Stimulated activated CD4-positive, alpha-beta T cell treated with anti-CD3 and anti-CD28 coated beads, Interleukin-2, amount 100 ng/mL, for 48 hours (primary cell): ENCODE measurements around the gene ETV6.

Experiments
- DNase-seq, 2 donors: peaks; one replicate each; pipeline ENCODE4 v3.0.0-alpha.2; 2020

ETV6 gene

DNA sequence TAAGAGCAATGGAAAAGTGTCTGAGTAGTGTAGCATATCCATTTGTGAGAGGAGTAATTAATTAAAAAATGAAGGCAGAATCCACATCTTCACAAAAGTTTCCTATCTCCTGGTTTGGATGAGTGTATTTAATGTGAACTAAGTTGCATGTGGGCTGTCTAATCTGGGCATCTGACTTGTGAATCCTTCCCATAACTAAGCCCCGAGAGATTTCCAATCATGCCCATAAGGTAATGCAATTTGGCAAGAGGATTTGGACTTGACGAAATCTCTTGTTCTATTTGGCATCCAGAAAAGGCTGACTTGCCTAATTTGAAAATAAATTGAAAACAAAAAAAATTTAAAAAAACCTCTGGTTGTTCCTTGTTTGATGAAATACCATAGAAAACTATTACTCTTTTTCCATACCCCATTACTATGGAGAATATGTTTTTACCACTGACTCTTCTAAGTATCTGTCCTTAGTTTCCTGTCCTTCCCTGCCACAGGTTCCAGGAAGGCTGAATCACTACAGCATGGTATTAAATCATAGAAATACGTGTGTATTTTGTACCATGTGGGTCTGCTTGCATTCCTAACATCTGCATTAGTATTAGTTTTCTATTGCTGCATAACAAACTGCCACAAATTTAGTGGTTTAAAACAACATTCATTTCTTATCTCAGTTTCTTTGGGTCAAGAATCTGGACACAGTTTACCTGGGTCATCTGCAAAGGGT, 48.4 kb downstream of the ETV6 start:
- no peak for DNase-seq

DNA sequence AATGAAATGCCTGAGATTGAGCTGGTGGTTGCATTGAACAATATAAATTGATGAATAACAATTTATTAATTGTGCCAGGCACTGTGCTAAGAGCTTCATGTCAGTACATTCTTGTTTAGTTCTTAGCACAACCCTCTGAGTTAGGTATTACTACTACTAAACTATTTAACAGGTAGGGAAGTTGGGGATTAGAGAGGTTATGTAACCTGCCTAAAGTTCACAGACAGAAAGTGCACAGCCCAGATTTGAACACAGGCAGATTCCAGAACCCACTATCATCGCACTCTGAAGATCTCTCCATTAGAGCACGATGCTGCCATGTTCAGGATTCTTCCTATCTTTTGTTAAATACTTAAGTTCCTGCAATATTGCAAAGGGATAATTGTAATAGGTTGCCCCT, 49.3 kb downstream of the ETV6 start:
- no peak for DNase-seq

DNA sequence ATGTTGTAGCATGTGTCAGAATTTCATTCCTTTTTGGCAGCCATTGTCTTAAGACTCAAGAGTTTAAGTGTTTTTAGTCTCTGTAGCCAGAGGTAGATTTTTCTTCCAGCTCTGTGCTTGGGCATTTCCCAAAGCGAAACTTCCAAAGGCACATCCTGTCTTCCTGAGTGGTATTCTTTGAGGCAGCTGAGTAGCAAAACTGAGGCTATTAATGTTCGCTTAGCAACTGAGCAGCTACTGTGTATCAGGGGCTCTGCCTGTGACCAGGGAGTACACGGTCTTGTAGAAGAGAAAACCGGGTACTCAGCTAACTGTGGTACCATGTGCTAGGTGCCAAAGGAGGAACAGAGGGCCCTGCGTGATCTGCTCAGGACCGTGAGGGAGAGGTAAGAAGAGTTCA, 52.0 kb downstream of the ETV6 start:
- DNase-seq, result no peak

DNA sequence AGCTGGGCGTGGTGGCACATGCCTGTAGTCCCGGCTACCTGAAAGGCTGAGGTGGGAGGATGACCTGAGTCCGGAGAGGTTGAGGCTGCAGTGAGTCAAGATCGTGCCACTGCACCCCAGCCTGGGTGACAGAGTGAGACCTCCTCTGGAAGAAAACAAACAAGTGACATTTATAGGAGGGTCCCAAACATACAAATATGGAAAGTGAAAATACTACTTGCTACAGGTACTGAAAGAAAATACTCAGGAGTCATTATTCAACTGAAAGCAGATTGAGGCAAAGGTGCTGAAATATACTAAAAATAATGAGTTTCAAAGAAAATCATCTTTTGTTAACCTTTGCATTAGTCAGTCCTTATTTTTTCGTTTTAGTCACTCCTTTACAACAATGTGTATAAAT, 53.5 kb downstream of the ETV6 start:
- no peak for DNase-seq

DNA sequence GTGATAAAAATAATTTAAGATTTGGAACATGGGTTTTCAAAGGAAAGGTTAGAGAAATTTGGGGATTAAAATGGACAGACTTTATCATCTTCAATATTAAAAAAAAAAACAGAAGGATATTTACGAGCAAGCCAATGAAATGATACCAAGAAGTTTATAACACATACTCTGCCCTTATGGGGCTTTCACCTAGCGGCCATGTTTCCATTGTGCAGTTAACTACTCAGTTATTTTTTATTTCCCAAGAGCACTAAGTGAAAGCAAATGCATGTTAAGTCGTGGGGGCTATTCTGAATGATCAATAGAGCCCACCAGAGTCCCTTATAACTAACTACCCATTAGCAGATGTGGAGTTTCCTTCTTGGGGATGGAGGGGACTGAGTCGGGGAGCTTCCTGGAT, 53.9 kb downstream of the ETV6 start:
- DNase-seq, result no peak

DNA sequence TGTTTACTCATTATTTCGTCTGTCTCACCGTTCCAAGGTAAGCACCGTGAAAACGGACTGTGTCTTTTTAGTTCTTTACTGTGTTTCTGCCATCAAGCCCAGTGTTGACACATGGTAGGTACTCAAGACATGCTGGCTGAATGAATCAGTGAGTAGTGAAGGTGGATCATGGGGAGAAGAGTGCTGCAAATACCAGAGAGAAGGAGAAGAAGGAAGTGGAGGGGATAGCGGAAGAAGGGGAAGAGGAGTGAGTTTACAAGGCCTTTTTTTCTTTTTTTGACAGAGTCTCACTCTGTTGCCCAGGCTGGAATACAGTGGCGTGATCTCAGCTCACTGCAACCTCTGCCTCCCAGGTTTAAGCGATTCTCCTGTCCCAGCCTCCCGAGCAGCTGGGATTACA, 54.6 kb downstream of the ETV6 start:
- no peak for DNase-seq

DNA sequence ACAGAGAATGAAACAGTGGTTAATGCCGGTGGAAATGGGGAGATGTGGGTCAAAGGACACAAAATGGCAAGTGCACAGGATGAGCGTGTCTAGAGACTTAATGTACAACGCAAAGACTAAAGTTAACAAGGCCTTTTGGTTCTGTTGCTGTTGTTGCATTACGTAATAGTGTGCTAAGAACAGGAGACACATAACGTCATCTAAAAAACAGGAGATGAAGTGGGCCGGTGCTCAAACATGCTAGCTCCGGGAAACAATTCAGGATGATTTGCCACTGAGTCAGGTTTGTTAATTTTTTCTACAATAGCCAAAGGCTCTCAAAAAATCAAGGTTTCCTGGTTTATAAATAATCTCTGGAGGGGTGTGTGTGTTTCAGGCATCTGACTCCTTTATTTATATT, 55.5 kb downstream of the ETV6 start:
- no peak for DNase-seq

DNA sequence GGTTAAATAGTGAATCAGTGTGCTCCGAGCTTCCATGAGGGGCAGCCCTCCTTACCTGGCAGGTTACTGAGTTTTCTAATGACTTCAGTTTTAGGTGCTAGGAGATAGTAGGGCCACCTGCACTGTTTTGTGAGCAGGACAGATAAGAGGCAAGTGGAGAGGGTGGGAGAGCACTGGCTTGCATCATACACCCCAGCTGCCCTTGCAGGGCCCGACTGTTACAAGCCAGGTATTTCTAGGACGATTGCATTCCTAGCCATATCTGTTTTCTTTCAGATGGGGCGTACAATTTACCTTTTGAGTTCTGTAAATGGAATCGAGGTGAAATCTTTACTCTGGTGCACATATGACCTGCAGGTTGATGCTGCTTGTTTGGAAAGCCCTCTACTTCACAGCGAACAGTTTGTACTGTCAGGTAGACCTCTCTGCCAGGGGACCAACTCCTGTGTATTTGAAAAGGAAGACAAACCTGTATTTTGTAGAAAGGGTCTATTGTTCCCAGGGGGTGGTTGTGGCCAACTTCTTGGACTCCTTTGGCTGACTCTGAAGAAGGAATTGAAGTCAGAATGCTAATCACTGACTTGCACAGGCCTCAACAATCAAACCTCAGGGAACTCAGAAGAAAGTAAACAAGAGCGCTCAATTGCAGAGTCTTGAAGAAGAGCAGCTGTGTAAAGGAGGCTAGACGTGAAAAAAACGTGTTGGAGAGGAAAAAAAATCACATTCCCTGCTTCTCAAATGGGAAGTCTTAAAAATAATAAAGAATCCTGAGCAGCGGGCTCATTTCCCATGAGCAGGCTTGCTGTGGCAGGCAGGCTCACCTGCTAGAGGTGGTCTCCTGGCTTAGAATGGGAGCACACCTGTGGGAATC, 57.3 kb downstream of the ETV6 start:
- no peak for DNase-seq

DNA sequence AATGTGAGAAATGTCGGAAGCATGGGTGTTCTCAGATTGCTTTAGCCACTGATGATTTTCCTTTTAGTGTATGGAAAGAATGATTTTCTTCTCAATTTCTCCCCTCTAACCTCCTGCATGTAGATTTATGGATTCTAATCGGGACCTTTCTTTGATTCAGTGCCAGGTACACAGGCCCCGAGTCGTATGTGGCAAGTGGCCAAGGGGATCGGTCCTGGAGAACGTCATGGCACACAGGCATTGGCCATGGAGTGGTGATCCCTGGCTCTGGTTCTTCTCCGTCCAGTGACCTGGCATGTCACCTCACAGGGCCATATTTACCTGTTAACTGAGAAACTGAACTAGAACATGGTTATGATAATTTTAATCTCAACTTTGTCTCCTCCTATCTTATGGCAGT, 58.1 kb downstream of the ETV6 start:
- no peak for DNase-seq

DNA sequence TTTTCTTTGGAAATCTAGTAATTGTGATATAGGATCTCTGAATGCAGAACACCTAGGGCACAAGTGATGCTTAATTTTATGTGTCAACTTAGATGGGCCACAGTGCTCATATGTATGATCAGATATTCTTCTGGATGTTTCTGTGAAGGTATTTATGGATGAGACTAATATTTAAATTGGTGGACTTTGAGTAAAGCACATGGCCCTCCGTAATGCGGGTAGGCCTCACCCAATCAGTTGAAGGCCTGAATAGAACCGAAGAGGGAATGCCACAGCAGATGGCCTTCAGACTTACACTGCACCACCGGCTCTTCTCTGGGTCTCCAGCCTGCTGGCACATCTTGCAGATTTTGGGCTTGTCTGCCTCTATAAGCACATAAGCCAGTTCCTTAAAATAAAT, 60.0 kb downstream of the ETV6 start:
- DNase-seq, result no peak

DNA sequence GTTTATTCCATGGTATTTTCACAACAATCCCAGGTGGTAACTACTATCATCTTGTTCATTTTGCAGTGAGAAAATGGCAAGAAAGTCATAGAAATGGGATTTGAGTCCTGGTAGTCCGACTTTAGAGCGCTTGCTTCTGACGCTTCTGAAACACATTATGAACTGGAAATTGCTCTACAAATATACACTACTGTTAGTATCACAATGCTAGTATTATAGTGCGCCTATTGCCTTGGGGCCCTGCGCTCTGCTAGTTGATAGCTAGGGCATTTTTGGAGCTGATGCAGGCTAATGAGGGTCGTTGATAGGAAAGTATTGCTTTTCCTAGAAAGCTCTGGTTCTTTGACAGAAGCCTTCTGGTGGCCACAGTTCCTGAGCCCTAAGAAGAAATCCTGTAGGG, 61.0 kb downstream of the ETV6 start:
- no peak for DNase-seq

DNA sequence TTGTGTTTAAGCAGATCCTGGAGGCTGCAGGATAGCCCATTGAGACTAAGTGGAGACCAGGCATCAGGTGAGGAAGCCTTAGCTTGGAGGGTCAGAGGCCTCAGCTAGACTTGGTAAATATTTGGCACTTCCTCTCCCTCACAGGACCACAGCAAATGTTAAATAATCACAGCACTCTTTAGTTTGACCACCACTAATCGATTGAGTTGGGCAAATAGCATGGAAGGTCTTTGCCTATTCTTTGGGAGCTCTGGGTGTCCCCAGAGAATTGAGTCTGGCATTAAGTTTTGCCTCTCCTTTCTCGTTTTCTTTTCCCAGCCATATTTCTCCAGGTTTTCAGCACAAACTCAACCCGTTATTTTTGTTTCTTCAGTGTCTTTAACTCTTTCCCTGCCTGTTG, 61.4 kb downstream of the ETV6 start:
- no peak for DNase-seq

DNA sequence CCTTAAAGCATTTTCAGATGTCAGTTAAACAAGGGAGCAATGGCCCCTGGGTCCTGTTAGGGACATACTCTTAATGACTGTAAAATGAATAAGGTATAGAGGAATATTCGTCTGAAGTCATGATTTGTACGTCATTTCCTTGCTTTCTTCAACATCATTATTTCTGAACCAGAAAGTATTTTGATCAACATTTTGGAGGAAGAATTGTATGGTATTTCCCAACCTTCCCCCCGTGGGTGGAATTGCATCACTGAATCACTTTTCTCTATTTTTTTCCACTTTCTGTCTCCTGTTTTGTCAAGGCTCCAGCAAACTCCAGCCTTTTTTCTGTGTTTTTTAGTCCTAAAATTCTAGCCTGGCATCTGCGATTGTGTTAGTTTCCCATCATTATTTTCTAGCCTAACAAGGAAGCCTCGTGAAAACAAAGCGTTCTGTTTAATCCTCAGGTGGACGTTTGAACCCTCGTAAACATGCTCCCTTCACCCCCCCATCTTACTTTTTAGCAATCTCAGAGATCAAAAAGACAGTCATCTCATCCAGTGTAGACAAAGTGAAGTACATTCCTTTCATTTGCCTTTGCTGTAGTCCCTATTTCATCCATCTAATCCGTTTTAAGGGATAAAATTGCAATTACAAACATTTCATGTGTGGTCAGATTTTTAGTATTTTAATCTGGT, 62.3 kb downstream of the ETV6 start:
- DNase-seq, result no peak

DNA sequence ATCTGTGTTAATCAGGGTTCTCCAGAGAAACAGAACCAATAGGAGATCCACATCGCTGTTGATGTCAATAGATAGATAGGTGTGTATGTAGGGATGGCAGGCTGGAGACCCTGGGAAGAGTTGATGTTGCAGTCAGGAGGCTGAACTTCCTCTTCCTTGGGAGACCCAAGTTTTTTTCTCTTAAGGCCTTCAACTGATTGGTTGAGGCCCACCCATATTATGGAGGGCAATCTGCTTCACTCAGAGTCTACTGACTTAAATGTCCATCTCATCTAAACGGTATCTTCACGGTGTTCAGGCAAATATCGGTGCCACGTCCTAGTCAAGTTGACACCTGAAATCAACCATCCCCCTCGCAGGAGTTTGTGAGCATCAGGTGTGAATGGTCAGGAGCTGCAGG, 63.0 kb downstream of the ETV6 start:
- no peak for DNase-seq

DNA sequence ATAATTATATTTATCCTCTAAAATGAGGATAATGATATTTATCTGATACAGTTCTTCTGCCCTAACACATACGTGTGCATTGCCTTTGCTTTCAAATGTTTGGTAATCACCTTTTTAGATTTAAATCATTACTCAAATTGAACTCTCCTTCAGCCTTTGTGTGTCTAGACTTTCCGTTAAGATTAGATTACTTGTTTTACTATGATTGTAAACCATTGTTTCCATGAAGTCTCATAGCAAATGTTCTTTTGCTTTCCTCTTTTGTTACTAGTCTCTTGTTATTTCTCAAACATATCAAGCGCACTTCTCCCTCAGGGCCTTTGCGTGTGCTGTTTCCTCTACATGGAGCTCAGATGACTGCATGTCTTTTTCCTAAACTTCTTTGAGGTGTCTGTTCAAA, 63.7 kb downstream of the ETV6 start:
- DNase-seq, result no peak

DNA sequence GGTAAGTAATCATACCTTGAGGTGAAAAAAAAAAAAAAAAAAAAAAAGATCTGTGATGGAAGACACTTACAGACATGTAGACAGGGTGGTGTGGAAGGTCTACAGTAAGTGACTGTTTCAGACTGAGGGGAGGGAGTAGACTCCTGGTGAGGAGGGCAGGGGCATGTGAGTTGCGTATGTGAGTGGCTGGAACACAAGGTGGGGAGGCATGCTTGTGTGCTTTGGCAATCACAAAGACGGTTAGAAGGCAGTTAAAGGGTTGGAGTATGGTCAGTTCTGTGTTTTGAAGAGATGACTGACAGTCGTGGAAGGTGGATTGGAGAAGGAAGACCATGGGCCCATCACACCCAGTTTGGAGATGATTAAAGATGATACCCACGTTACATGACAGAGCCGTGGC, 65.2 kb downstream of the ETV6 start:
- no peak for DNase-seq

DNA sequence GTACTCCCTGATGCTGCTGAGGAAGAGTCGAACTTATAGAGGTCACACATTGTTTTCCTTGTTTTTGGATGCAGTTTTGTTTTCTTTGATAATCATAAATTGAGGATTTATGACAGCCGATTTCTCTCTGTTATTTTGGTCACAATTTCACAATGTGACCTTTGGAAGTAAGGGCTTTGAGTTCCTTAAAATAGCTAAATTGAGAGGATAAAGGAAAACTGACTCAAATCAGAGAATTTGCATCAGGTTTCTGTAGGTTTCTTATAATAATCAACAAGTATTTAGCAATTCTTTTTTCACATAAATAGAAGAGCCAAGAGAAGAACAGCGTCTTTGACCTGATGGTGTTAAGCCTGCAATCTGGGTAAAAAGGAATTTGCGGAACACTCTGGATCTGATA, 66.1 kb downstream of the ETV6 start:
- no peak for DNase-seq

DNA sequence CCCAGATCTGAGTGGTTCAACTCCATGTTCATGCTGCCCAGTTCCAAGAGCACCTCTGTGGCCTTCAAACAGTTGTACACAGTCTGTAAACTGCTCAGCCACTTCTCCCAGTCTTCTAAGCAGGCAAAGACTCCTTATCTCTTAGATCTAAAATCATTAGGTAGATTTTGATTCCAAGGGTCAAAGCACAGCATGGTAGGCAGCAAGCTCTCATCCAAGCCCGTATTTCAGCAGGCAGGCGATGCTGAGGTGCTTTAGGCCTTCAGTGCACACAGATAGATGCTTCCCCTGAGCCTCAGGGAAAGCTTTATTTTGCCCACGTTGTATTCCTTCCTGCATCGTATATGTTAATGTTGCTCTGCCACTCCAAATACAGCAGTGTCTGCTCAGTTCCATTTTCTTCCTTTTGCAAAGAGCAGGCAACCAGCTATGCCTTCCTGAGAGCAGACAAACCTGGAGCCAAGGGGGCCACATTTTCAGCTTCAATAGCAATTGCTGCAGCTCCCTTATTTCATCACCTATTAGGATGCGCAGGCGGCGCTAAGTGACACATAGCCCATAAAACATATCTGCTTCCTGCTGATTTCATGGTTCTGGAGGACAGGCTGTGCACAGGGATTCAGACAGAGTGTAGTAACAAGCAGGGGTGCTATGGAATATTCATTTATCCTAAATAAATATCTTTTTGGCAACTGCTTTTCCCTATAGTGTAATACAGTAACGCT, 67.5 kb downstream of the ETV6 start:
- DNase-seq, result no peak

DNA sequence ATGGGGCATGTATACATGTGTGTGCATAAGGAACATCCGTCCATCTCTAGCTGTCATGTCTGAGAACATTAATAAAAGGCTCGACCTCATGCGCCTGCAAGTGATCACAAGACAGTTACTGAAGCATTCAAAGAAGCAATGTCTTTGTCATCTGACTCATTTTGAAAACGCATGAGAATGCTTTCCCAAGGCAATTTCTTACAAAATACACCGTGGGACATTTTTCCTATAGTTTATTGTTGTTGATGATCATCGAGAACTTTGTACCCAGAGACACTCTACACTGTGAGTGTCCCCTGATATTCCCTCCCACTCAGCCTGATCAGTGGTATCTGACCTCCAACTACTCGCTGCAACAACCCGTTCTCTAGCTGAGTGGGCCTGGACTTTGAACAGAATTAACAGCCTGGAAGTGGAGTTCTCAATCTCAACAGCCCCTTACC, 68.1 kb downstream of the ETV6 start:
- no peak for DNase-seq

DNA sequence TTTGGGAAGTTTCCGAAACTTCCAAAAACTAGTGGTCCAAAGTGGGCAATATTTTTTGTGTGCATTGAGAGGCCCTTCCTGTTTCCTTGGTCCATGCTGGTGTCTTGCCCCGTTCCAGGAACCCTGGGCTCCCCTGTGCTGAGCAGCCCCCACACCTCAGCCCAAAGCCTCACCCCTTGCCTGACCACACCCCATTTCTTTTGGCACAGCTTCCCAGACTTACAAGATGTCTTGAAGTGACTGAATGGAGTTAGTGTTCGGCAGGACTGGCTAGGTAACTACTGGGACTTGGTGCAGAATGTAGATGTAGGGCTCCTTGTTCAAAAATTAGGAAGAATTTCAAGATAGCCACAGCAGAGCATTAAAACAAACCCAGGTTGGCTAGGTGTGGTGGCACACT, 68.6 kb downstream of the ETV6 start:
- DNase-seq, result no peak

DNA sequence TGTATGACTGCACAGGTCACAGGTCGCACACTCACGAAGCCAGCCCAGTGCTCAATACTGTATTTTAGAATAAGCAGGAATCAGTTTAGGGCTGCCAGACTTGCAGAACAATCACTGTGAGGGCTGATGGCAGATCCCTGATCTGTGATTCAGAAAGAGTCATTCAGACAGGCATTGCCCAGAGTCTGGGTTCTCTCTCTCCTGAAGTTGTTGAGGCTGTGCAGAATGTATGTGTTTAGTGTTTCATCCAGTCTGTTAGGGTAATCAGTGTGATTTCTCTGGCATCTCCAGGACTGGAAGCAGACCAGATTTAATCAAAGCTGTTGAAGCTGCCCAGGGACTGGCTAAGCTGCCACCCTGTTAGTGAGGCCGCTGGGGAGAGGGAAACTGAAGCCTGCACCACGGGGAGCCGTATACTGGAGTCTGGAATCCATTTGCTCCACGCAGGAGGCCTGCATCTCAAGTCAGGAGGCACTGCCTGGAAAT, 69.3 kb downstream of the ETV6 start:
- DNase-seq, result no peak

DNA sequence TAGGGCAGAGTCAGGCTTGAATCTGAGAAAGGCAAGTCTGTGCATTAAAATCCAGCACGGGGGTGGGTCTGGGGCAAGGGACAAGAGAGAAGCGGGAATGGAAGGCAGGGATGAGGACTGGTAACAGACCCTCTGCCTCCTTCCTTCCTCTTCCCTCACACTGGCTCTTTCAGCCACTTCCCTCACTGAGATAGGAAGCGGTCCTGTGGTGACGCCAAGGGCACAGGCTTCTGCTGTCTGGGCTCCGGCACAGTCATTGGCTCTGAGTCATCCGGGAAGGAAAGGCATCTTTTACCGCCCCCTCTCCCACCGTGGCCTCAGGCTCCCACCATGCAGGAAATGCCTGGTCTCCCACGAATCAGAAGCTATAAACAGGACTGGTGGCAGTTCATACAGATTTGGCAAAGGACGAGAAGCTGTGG, 70.2 kb downstream of the ETV6 start:
- DNase-seq, result peak in 1 of 2 donors; percentile 30

DNA sequence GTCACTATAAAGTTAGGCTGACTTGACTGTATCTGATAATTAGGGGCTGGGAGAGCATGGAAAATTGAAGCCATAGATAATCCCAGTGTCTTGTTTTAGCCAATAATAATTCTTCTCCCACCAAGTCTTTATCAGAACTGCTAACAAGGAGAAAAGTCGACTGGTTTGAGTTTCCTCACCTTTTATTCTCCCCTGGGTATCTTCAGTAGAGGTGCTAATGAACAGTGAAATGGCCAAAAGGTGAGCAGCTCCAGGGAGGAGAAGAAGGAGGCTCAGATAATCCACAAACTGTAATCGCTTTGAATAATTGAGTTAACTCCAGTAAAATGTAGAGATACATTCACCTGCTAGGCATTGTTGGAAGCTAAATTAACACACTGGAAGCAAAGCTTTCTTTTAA, 72.6 kb downstream of the ETV6 start:
- DNase-seq, result no peak
